Activated naive CD8-positive, alpha-beta T cell treated with anti-CD3 and anti-CD28 coated beads for 36 hours (primary cell): ENCODE measurements around the gene BPI. TPM values are rescaled to one million over a fixed set of nuclear protein-coding genes. Genes with fewer than 3 reads are reported as not detected.
A peak's percentile ranks its signal among the peaks of the same experiment; 100 is the strongest.

Experiments
- DNase-seq: peaks from one replicate; pipeline ENCODE4 v3.0.0; 2021
- H3K27ac Mint-ChIP-seq: one replicate; pipeline ENCODE4 v1.8.0; 2022; ENCODE audit warnings: mild to moderate bottlenecking, moderate library complexity, mixed read lengths
- H3K27me3 Mint-ChIP-seq: one replicate; pipeline ENCODE4 v1.8.0; 2022; ENCODE audit warnings: mild to moderate bottlenecking, mixed read lengths
- H3K36me3 Mint-ChIP-seq: one replicate; pipeline ENCODE4 v1.8.0; 2021; ENCODE audit warnings: mild to moderate bottlenecking, mixed read lengths
- H3K4me1 Mint-ChIP-seq: one replicate; pipeline ENCODE4 v1.8.0; 2021; ENCODE audit warnings: mixed read lengths
- H3K4me3 Mint-ChIP-seq: one replicate; pipeline ENCODE4 v1.8.0; 2022; ENCODE audit warnings: mild to moderate bottlenecking, moderate library complexity, mixed read lengths
- H3K9me3 Mint-ChIP-seq: one replicate; pipeline ENCODE4 v1.8.0; 2022; ENCODE audit warnings: mixed read lengths
- total RNA-seq, 2 experiments: library from RNA; stranded (reverse); gene quantifications; one replicate each; pipeline ENCODE4 v1.2.3, GENCODE V29; 2021

The BPI gene
- total RNA-seq, 2 experiments from 2014 or later = not detected

- H3K27me3 Mint-ChIP-seq = peaks cover 50% of the 10 kb centered on the region
- no peak for DNase-seq
- H3K4me3 Mint-ChIP-seq = no peak overlapping the region
- no peaks in the 10 kb centered on the region for H3K9me3 Mint-ChIP-seq
- no peaks in the 10 kb centered on the region for H3K36me3 Mint-ChIP-seq
- H3K4me1 Mint-ChIP-seq = peaks cover 2% of the 10 kb centered on the region
- H3K27ac Mint-ChIP-seq = no peak overlapping the region
Measured at GRCh38 chr20:38290829-38291814, 12.8 kb upstream of the BPI start.

- Mint-ChIP-seq H3K27me3 (peaks cover 43% of the 10 kb centered on the region), H3K9me3 (no peaks in the 10 kb centered on the region), H3K27ac (no peak overlapping the region), H3K4me3 (no peak overlapping the region), H3K36me3 (no peaks in the 10 kb centered on the region), H3K4me1 (peaks cover 2% of the 10 kb centered on the region)
- no peak for DNase-seq
Measured at GRCh38 chr20:38291966-38292365, 12.0 kb upstream of the BPI start.

DNA sequence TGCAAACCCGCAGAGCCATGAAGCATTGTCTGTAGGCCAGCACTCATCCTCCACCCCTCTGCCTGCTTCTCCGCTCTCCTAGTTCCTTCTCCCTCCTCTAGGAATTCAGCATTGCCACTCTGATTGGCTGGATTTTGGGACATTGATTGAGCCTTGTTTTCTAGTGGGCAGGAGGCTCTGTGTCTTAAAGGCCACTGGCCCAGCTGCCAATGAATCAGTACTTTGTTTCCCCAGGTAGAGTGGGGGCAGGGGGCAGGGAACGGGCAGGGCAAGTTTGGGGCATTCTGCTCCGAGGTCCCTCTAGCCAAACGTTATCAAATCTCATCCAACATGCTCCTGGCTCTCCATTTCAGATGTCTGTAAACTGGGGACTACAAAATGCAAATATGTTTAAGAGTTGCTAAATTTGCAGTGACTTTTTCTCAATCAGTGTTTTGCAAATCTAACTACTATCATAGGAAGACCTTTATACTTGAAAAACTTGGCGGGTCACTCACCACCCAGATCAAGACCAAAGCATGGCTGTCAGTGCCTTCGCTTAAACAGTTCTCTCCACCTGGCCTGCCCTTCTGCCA is 10.4 kb upstream of the BPI start:
- Mint-ChIP-seq H3K36me3 (no peaks in the 10 kb centered on the region), H3K27ac (no peak overlapping the region), H3K4me1 (peaks cover 2% of the 10 kb centered on the region), H3K27me3 (peaks cover 28% of the 10 kb centered on the region), H3K4me3 (no peak overlapping the region), H3K9me3 (no peaks in the 10 kb centered on the region)
- no peak for DNase-seq

- Mint-ChIP-seq H3K27me3 (peaks cover 26% of the 10 kb centered on the region), H3K27ac (no peak overlapping the region), H3K36me3 (no peaks in the 10 kb centered on the region), H3K4me1 (peaks cover 2% of the 10 kb centered on the region), H3K4me3 (no peak overlapping the region), H3K9me3 (no peaks in the 10 kb centered on the region)
- no peak for DNase-seq
Measured at GRCh38 chr20:38294076-38294591, 9.8 kb upstream of the BPI start.

- DNase-seq = no peak
- H3K4me1 Mint-ChIP-seq = peaks cover 2% of the 10 kb centered on the region
- peaks cover 28% of the 10 kb centered on the region for H3K27me3 Mint-ChIP-seq
- H3K4me3 Mint-ChIP-seq = no peak overlapping the region
- H3K27ac Mint-ChIP-seq = no peak overlapping the region
- H3K36me3 Mint-ChIP-seq = no peaks in the 10 kb centered on the region
- H3K9me3 Mint-ChIP-seq = no peaks in the 10 kb centered on the region
Measured at GRCh38 chr20:38295811-38296210, 8.1 kb upstream of the BPI start.

GRCh38 chr20:38296433-38296832 is 7.5 kb upstream of the BPI start:
- DNase-seq = no peak
- H3K27ac Mint-ChIP-seq = no peak overlapping the region
- H3K4me1 Mint-ChIP-seq = no peaks in the 10 kb centered on the region
- H3K27me3 Mint-ChIP-seq = peaks cover 29% of the 10 kb centered on the region
- H3K4me3 Mint-ChIP-seq = no peak overlapping the region
- no peaks in the 10 kb centered on the region for H3K9me3 Mint-ChIP-seq
- no peaks in the 10 kb centered on the region for H3K36me3 Mint-ChIP-seq

DNA sequence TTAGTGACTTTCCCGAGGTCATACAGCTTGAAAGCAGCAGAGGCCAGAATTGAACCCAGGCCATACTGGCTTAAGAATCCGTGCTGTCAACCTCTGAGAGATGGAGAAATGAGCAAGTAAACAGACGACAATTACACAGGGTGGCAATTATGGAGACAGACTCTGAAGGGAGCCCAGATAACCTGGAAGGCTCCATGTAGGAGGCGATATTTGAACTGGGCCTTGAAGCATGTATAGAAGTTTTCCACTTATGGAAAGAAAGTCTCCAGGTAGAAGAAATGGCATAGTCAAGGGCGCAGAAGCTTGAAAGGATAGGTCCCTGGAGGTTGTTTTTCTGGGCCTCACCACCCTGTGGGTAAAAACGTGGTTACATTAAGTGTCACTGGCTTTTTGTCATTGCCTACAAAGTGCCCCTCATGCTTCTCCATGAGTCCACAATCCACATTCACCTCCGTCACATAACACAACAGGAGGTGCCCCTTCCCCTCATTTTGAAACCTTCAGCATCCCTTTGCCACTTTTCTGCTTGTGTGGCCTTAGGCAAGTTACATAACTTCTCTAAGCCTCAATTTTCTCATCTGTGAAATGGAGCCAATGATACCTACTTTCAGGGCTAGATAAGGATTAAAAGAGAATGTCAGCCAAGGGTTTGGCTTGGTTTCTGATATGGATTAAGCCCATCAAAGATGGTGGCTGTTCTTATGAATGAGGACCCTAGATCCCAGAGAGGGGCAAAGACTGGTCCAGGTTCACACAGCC is 5.9 kb upstream of the BPI start:
- no peak overlapping the region for H3K4me3 Mint-ChIP-seq
- peaks cover 3% of the 10 kb centered on the region for H3K4me1 Mint-ChIP-seq
- H3K9me3 Mint-ChIP-seq = no peaks in the 10 kb centered on the region
- H3K27me3 Mint-ChIP-seq = peaks cover 31% of the 10 kb centered on the region
- H3K36me3 Mint-ChIP-seq = no peaks in the 10 kb centered on the region
- no peak for DNase-seq
- H3K27ac Mint-ChIP-seq = no peak overlapping the region

DNA sequence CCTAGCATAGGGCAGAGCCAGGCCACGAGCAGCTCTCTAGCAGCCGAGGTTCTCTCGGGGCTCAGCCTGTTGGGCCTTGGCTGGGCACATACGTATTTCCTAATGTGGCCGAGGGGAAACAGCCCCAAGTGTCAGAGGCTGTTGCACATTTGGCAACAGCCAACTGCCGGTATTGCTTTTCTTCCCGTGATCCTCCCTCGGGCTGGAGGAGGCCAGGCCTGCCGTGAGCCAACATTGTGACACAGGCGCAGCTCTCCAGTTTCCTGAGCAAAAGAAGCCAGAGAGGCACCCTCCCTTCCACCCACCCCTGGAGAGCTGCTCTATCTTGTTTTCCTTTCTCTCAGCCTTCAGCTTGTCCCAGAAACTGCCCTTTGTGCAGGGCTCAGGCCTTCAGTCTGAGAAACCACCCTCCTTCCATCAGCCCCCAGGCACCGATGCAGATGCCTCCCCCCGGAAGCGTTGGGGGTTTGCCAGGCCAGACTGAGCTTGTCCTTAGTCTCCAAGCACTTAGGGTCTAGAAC is 5.1 kb upstream of the BPI start:
- H3K36me3 Mint-ChIP-seq = no peaks in the 10 kb centered on the region
- H3K9me3 Mint-ChIP-seq = no peaks in the 10 kb centered on the region
- H3K4me1 Mint-ChIP-seq = peaks cover 10% of the 10 kb centered on the region
- H3K27ac Mint-ChIP-seq = no peak overlapping the region
- no peak for DNase-seq
- H3K27me3 Mint-ChIP-seq = peaks cover 38% of the 10 kb centered on the region
- H3K4me3 Mint-ChIP-seq = no peak overlapping the region

DNA sequence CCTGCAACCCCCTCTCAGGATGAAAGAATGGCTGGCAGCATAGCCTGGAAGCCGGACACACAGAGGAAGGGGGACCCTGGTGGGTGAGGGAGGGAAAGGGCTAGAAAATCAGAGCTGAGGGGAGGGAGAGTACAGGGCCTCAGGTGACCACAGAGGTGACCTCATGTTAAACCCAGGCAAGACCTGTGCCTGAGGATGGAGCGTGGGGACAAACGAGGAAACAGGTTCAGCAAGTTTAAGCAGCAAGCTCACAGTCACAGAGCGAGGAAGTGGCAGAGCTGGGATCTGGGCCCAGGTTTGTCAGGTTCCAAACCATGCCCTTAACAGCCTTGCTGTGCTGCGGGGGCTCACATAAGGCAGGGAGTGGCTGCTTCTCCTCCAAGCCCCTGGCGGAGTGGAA is 4.0 kb upstream of the BPI start:
- H3K36me3 Mint-ChIP-seq = no peaks in the 10 kb centered on the region
- no peaks in the 10 kb centered on the region for H3K9me3 Mint-ChIP-seq
- peaks cover 49% of the 10 kb centered on the region for H3K27me3 Mint-ChIP-seq

DNA sequence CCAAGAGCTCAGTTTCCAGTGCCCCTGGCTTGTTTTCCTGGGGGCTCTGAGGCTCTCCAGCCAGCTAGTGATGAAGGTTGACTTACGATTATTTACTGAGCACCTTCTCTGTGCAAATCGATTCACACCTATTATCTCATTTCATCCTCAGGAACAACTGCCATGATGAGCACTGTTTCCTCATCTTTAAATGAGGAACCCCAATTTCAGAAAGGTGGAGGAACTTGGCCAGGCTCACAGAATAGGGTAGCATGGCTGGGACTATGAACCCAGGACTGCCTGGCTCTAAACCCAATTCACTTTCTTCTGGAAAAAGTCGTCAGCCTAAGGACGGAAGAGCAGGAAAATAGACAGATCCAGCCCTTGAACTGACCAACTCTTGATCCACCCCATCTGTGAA is 3.5 kb upstream of the BPI start:
- Mint-ChIP-seq H3K36me3 (no peaks in the 10 kb centered on the region), H3K9me3 (no peaks in the 10 kb centered on the region), H3K4me1 (peaks cover 22% of the 10 kb centered on the region), H3K4me3 (no peak overlapping the region), H3K27me3 (peaks cover 54% of the 10 kb centered on the region), H3K27ac (no peak overlapping the region)
- no peak for DNase-seq

More for the DNA sequence above, 4.0 kb upstream of the BPI start:
- no peak for DNase-seq
- H3K4me1 Mint-ChIP-seq = peaks cover 21% of the 10 kb centered on the region
- no peak overlapping the region for H3K4me3 Mint-ChIP-seq
- no peak overlapping the region for H3K27ac Mint-ChIP-seq

- Mint-ChIP-seq H3K9me3 (no peaks in the 10 kb centered on the region), H3K27me3 (peaks cover 63% of the 10 kb centered on the region), H3K36me3 (no peaks in the 10 kb centered on the region), H3K4me3 (no peak overlapping the region), H3K4me1 (peaks cover 22% of the 10 kb centered on the region), H3K27ac (no peak overlapping the region)
- DNase-seq = no peak
Measured at GRCh38 chr20:38301309-38301708, 2.6 kb upstream of the BPI start.

DNA sequence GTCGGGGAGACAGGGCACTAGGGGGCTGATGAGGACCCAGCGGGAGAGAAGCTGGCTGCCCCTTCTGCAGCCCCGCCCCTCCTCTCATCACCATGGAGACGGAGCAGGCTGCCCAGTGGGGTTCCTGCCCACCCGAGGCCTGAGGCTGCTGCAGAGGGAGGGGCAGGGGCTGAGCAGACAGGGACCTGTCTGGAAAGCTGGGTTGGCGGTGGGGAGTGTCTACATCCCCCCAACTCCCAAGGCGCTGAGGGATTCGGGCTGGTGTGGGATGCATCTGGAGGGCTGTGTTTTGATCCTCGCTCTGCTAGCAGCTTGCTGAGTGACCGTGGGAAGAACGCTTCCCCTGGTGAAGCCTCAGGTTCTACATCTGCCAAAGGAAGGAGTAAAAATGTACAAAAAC is 1.2 kb upstream of the BPI start:
- Mint-ChIP-seq H3K4me1 (peaks cover 25% of the 10 kb centered on the region), H3K9me3 (no peaks in the 10 kb centered on the region), H3K36me3 (no peaks in the 10 kb centered on the region), H3K4me3 (no peak overlapping the region), H3K27me3 (peaks cover 72% of the 10 kb centered on the region), H3K27ac (no peak overlapping the region)
- no peak for DNase-seq

DNA sequence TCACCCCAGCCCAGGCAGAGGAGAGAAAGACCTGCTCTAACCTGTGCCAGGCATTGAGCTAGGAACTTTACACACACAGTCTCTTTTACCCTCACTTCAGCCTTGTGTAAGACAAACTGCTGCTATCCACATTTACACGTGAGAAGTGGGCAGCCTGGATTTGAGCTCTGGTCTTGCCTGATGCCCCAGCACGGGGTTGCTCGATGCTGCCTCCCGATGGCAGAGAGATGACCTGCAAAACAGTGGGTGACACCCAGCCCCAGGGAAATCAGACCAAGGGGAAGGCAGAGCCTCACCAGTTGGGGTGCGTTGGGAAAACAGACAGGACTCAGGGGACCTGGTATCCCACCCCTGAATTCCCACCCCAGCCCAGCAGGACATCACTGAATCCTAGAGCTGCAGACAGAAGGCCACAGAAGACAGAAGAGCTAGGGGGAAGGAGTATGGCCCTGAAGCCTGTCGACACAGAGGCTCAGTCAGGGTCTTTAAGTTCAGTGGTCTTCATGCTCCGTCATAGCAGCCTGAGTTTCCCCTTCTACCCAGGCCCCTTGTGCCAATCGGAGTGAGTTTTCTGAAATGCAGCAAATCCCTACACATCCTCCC is 990 bp downstream of the BPI start:
- peak; percentile 17 for DNase-seq
- Mint-ChIP-seq H3K4me3 (no peak overlapping the region), H3K9me3 (no peaks in the 10 kb centered on the region), H3K27ac (peak overlapping the region; percentile 27), H3K27me3 (peaks cover 72% of the 10 kb centered on the region), H3K4me1 (peaks cover 25% of the 10 kb centered on the region), H3K36me3 (no peaks in the 10 kb centered on the region)

DNA sequence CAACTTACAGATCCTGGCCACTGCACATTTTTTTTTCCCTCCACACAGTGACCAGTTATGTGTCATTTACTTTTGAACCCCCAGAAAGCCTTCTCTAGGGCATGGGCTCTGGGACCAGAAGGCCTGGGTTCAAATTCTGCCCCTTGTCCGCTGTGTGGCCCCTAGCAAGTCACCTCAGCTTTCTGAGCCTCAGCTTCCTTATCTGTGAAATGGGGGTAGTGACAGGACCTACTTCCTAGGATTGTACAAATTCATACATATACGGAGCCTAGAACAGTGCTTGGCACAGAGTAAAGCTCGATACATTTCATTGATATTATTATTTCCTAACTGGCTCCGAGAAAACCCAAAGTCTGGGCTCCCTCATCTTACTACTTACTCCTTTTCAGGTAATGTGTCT is 1.6 kb downstream of the BPI start:
- Mint-ChIP-seq H3K4me1 (peaks cover 25% of the 10 kb centered on the region), H3K27ac (no peak overlapping the region), H3K9me3 (no peaks in the 10 kb centered on the region), H3K36me3 (no peaks in the 10 kb centered on the region), H3K27me3 (peaks cover 69% of the 10 kb centered on the region), H3K4me3 (no peak overlapping the region)
- no peak for DNase-seq
